H9 (cell line): ENCODE measurements around the gene KCTD6. TPM values are rescaled to one million over a fixed set of nuclear protein-coding genes. Genes with fewer than 3 reads are reported as not detected.
A peak's percentile ranks its signal among the peaks of the same experiment; 100 is the strongest.

Experiments
- DNase-seq: peaks from one replicate; pipeline ENCODE4 v3.0.0-alpha.2; 2017
- H2AFZ ChIP-seq: one replicate; pipeline ENCODE4 v1.6.1; 2013; ENCODE audit warnings: mild to moderate bottlenecking, low read length, control low read depth, moderate library complexity
- H2AK5ac ChIP-seq: 2 replicates; pipeline ENCODE4 v1.6.1; 2013; ENCODE audit warnings: low read length, control low read depth, mixed read lengths; ENCODE audit not compliant: insufficient read length
- H2BK120ac ChIP-seq: one replicate; pipeline ENCODE4 v1.6.1; 2013; ENCODE audit warnings: low read depth, mild to moderate bottlenecking, low read length, control low read depth, inconsistent platforms; ENCODE audit not compliant: poor library complexity, severe bottlenecking
- H2BK12ac ChIP-seq: 2 replicates; pipeline ENCODE4 v1.6.1; 2013; ENCODE audit warnings: low read length, control low read depth, mixed read lengths, low read depth; ENCODE audit not compliant: insufficient read length
- H2BK15ac ChIP-seq: 2 replicates; pipeline ENCODE4 v1.6.1; 2013; ENCODE audit warnings: low read depth, low read length, control low read depth
- H2BK20ac ChIP-seq: one replicate; pipeline ENCODE4 v1.6.1; 2013; ENCODE audit warnings: low read depth, mild to moderate bottlenecking, low read length, control low read depth, inconsistent platforms; ENCODE audit not compliant: poor library complexity, severe bottlenecking
- H2BK5ac ChIP-seq: 2 replicates; pipeline ENCODE4 v1.6.1; 2013; ENCODE audit warnings: low read length, control low read depth, mixed read lengths; ENCODE audit not compliant: insufficient read length
- H3K14ac ChIP-seq: 2 replicates; pipeline ENCODE4 v1.6.1; 2013; ENCODE audit warnings: low read length, control low read depth; ENCODE audit not compliant: insufficient read depth
- H3K18ac ChIP-seq: 2 replicates; pipeline ENCODE4 v1.6.1; 2013; ENCODE audit warnings: low read depth, mild to moderate bottlenecking, mixed read lengths, low read length, control low read depth; ENCODE audit not compliant: insufficient read length
- H3K23ac ChIP-seq: 2 replicates; pipeline ENCODE4 v1.6.1; 2013; ENCODE audit warnings: low read length, control low read depth, mixed read lengths, low read depth; ENCODE audit not compliant: insufficient read length
- H3K23me2 ChIP-seq: 2 replicates; pipeline ENCODE4 v1.6.1; 2013; ENCODE audit warnings: low read depth, mild to moderate bottlenecking, mixed read lengths, low read length, control low read depth; ENCODE audit not compliant: insufficient read length, poor library complexity, severe bottlenecking
- H3K27ac ChIP-seq: 2 replicates; pipeline ENCODE4 v1.5.1; 2013; ENCODE audit warnings: low read length, control low read depth, mixed read lengths, low read depth; ENCODE audit not compliant: insufficient read length
- H3K27me3 ChIP-seq: 2 replicates; pipeline ENCODE4 v1.6.1; 2013; ENCODE audit warnings: low read length, control low read depth, inconsistent platforms; ENCODE audit not compliant: insufficient read depth
- H3K4ac ChIP-seq: 2 replicates; pipeline ENCODE4 v1.6.1; 2013; ENCODE audit warnings: low read depth, mild to moderate bottlenecking, control low read depth, inconsistent platforms, low read length, moderate library complexity
- H3K4me1 ChIP-seq: 2 replicates; pipeline ENCODE4 v1.6.1; 2013; ENCODE audit warnings: low read length, control low read depth, inconsistent platforms; ENCODE audit not compliant: insufficient read depth
- H3K4me2 ChIP-seq: 2 replicates; pipeline ENCODE4 v1.6.1; 2013; ENCODE audit warnings: low read length, control low read depth, mixed read lengths; ENCODE audit not compliant: insufficient read length, insufficient read depth
- H3K56ac ChIP-seq: 2 replicates; pipeline ENCODE4 v1.6.1; 2013; ENCODE audit warnings: low read depth, mild to moderate bottlenecking, mixed read lengths, low read length, control low read depth; ENCODE audit not compliant: insufficient read length
- H3K79me1 ChIP-seq: 2 replicates; pipeline ENCODE4 v1.6.1; 2013; ENCODE audit warnings: low read depth, mild to moderate bottlenecking, moderate library complexity, low read length, control low read depth, inconsistent platforms; ENCODE audit not compliant: insufficient read depth, poor library complexity, severe bottlenecking
- H3K79me2 ChIP-seq: 2 replicates; pipeline ENCODE4 v1.6.1; 2013; ENCODE audit warnings: low read length, control low read depth, inconsistent platforms; ENCODE audit not compliant: insufficient read depth
- H3K9ac ChIP-seq: 2 replicates; pipeline ENCODE4 v1.6.1; 2013; ENCODE audit warnings: low read length, control low read depth, mixed read lengths; ENCODE audit not compliant: insufficient read length; ENCODE audit errors: extremely low read depth
- H3K9me3 ChIP-seq: one replicate; pipeline ENCODE4 v1.6.1; 2013; ENCODE audit warnings: low read depth, low read length, inconsistent platforms; ENCODE audit not compliant: control insufficient read depth
- H3T11ph ChIP-seq: one replicate; pipeline ENCODE4 v1.6.1; 2013; ENCODE audit warnings: mild to moderate bottlenecking, low read length, control low read depth, inconsistent platforms
- H4K20me1 ChIP-seq: one replicate; pipeline ENCODE4 v1.6.1; 2013; ENCODE audit not compliant: control insufficient read depth, insufficient read length, insufficient read depth
- H4K5ac ChIP-seq: 2 replicates; pipeline ENCODE4 v1.6.1; 2013; ENCODE audit warnings: low read depth, mild to moderate bottlenecking, mixed read lengths, low read length, control low read depth; ENCODE audit not compliant: insufficient read length
- H4K8ac ChIP-seq: replicated peaks from 2 replicates; pipeline ENCODE4 v1.6.1; 2013; ENCODE audit warnings: low read length, control low read depth, mixed read lengths, low read depth; ENCODE audit not compliant: insufficient read length
- H4K91ac ChIP-seq: 2 replicates; pipeline ENCODE4 v1.6.1; 2013; ENCODE audit warnings: low read depth, mild to moderate bottlenecking, moderate library complexity, mixed read lengths, low read length, control low read depth; ENCODE audit not compliant: insufficient read length
- H3K27ac Mint-ChIP-seq, 3 experiments: 2 replicates in 2 of 3; 3 replicates in 1 of 3; pipeline ENCODE4 v1.8.0; 2020 to 2021; ENCODE audit warnings: mixed read lengths in 3 of 3, mild to moderate bottlenecking in 1 of 3, moderate library complexity in 1 of 3
- H3K27me3 Mint-ChIP-seq: 2 replicates; pipeline ENCODE4 v1.8.0; 2021; ENCODE audit warnings: low read depth, mild to moderate bottlenecking, moderate library complexity, mixed read lengths
- H3K36me3 Mint-ChIP-seq, 3 experiments: 2 replicates in 2 of 3; 3 replicates in 1 of 3; pipeline ENCODE4 v1.8.0; 2020 to 2021; ENCODE audit warnings: low read depth in 3 of 3, mixed read lengths in 3 of 3; ENCODE audit not compliant: insufficient read depth in 1 of 3
- H3K4me1 Mint-ChIP-seq, 2 experiments: 2 replicates each; pipeline ENCODE4 v1.8.0; 2020; ENCODE audit warnings: mixed read lengths in 2 of 2
- H3K4me3 Mint-ChIP-seq, 2 experiments: 2 replicates in 1 of 2; 3 replicates in 1 of 2; pipeline ENCODE4 v1.8.0; 2020 to 2021; ENCODE audit warnings: mild to moderate bottlenecking in 2 of 2, mixed read lengths in 2 of 2, moderate library complexity in 1 of 2
- H3K9me3 Mint-ChIP-seq, 2 experiments: 2 replicates in 1 of 2; 3 replicates in 1 of 2; pipeline ENCODE4 v1.8.0; 2020; ENCODE audit warnings: mild to moderate bottlenecking in 2 of 2, mixed read lengths in 2 of 2, moderate library complexity in 1 of 2
- WGBS: extraction: QIAGEN DNeasy Blood & Tissue Kit; methylation state at CpG from one replicate; pipeline ENCODE4 v1.1.7; 2013; ENCODE audit warnings: missing lambda C conversion rate, low lambda C conversion rate, mixed read lengths; ENCODE audit not compliant: insufficient read length; ENCODE audit errors: extremely low coverage; 5-methylcytosine and 5-hydroxymethylcytosine counted together
- total RNA-seq: library from RNA; stranded (reverse); gene quantifications from 2 replicates; pipeline ENCODE4 v1.2.1, GENCODE V29; 2021
- TF ChIP-seq, protein P1 (sequence below): fragments of 200-600 bp; sonication (generic); conservative IDR thresholded peaks from 3 replicates; pipeline ENCODE4 v1.8.0; 2021; ENCODE audit warnings: antibody characterized with exemption, mild to moderate bottlenecking

KCTD6 gene
- total RNA-seq, 1 experiment from 2014 or later: 14.2 TPM

- no peak overlapping the region for H3K23ac ChIP-seq
- no peak overlapping the region for H2BK120ac ChIP-seq
- no peaks in the 10 kb centered on the region for H3K9me3 ChIP-seq
- no peak overlapping the region for H3T11ph ChIP-seq
- no peaks in the 10 kb centered on the region for H4K20me1 ChIP-seq
- Mint-ChIP-seq H3K4me3 (peak overlapping the region in 1 of 2 experiments; percentile 67; a peak in 3 of 5 replicates), H3K4me1 (peaks cover 59 to 67% of the 10 kb centered on the region in 2 experiments), H3K9me3 (no peaks in the 10 kb centered on the region), H3K36me3 (peaks cover 12 to 14% (median 14%) of the 10 kb centered on the region in 3 experiments), H3K27ac (peak overlapping the region in 2 of 3 experiments; percentile 71 to 94; a peak in 3 of 7 replicates), H3K27me3 (0 out of 2 replicates have a peak, but pooled peaks cover 5% of the 10 kb centered on the region)
- H3K23me2 ChIP-seq: peaks cover 8% of the 10 kb centered on the region
- no peak overlapping the region for H2BK5ac ChIP-seq
- no peak overlapping the region for H2BK12ac ChIP-seq
- no peak overlapping the region for H3K18ac ChIP-seq
- no peak overlapping the region for H2AFZ ChIP-seq
- no peak overlapping the region for H2BK15ac ChIP-seq
- H2BK20ac ChIP-seq: no peak overlapping the region
- no peak for DNase-seq
- H3K4me1 ChIP-seq: peaks cover 10% of the 10 kb centered on the region
- no peak overlapping the region for H4K8ac ChIP-seq
- no peak overlapping the region for H4K5ac ChIP-seq
- no peak overlapping the region for H3K56ac ChIP-seq
- no peak overlapping the region for H3K9ac ChIP-seq
- no peaks in the 10 kb centered on the region for H3K27me3 ChIP-seq
- TF ChIP-seq, protein P1, sequence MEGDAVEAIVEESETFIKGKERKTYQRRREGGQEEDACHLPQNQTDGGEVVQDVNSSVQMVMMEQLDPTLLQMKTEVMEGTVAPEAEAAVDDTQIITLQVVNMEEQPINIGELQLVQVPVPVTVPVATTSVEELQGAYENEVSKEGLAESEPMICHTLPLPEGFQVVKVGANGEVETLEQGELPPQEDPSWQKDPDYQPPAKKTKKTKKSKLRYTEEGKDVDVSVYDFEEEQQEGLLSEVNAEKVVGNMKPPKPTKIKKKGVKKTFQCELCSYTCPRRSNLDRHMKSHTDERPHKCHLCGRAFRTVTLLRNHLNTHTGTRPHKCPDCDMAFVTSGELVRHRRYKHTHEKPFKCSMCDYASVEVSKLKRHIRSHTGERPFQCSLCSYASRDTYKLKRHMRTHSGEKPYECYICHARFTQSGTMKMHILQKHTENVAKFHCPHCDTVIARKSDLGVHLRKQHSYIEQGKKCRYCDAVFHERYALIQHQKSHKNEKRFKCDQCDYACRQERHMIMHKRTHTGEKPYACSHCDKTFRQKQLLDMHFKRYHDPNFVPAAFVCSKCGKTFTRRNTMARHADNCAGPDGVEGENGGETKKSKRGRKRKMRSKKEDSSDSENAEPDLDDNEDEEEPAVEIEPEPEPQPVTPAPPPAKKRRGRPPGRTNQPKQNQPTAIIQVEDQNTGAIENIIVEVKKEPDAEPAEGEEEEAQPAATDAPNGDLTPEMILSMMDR: no peak
- H3K4me2 ChIP-seq: no peak overlapping the region
- no CpG with 5 or more reads among the region's 3 CpGs for WGBS
- no peak overlapping the region for H2AK5ac ChIP-seq
- H3K27ac ChIP-seq: no peak overlapping the region
- no peak overlapping the region for H4K91ac ChIP-seq
- H3K79me2 ChIP-seq: peaks cover 7% of the 10 kb centered on the region; the same call in 1 of the 2 replicates
- no peak overlapping the region for H3K4ac ChIP-seq
- no peaks in the 10 kb centered on the region for H3K79me1 ChIP-seq
- no peak overlapping the region for H3K14ac ChIP-seq
Measured at GRCh38 chr3:58495101-58495500, 3.2 kb downstream of the KCTD6 start.
